Fibroblast of lung (primary cell): ENCODE data around the gene MPZL3.

ENCODE experiments used
- CTCF ChIP-seq, 2 donors: IDR thresholded peaks in 1 of 2; conservative IDR thresholded peaks in 1 of 2; 1 replicate in 1 of 2; 2 replicates in 1 of 2; pipeline ENCODE4 v1.5.1; 2011 to 2012; ENCODE audit warnings: low read length in 2 of 2, control low read depth in 1 of 2, inconsistent platforms in 1 of 2, low read depth in 1 of 2, mild to moderate bottlenecking in 1 of 2
- EZH2 ChIP-seq: IDR thresholded peaks from 2 replicates; pipeline ENCODE4 v1.5.1; 2012; ENCODE audit warnings: low read length, control low read depth, mild to moderate bottlenecking; ENCODE audit errors: missing control alignments

DNA sequence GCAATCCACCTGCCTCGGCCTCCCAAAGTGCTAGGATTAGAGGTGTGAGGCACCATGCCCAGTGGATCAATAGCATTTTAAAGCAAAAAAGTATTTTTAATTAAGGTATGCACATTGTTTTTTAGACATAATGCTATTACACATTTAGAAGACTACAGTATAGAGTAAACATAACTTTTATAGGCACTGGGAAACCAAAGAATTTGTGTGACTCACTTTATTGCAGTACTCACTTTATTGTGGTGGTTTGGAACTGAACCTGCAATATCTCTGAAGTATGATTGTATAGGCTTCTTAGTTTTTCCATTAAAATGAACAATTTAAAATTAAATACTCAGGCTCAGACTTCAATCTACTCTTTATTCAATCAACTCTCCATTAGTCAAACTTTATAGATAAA lies 34.8 kb upstream of the MPZL3 start:
- no peak for TF ChIP-seq CTCF (conservative IDR thresholded peaks at IDR 0.05 in 1 of 2, IDR thresholded peaks at IDR 0.05 in 1 of 2; ENCODE audit: low read depth in 1 of 2, low read length in 2 of 2)
- no peak for TF ChIP-seq EZH2
